Ishikawa (cell line): ENCODE measurements around the gene SIRPB1.

ENCODE experiments used
- CEBPB ChIP-seq: IDR thresholded peaks from 2 replicates; pipeline ENCODE4 v1.6.1; 2012
- CREB1 ChIP-seq: IDR thresholded peaks from 2 replicates; pipeline ENCODE4 v1.6.1; 2012; ENCODE audit warnings: low read depth
- EGR1 ChIP-seq: IDR thresholded peaks from 2 replicates; pipeline ENCODE4 v1.6.1; 2012
- MAX ChIP-seq: IDR thresholded peaks from 2 replicates; pipeline ENCODE4 v1.6.1; 2012
- NFIC ChIP-seq: IDR thresholded peaks from 2 replicates; pipeline ENCODE4 v1.6.1; 2012
- RAD21 ChIP-seq: IDR thresholded peaks from 2 replicates; pipeline ENCODE4 v1.6.1; 2012; ENCODE audit warnings: low read depth
- REST ChIP-seq: IDR thresholded peaks from 2 replicates; pipeline ENCODE4 v1.6.1; 2012; ENCODE audit warnings: low read depth, mild to moderate bottlenecking
- TAF1 ChIP-seq: IDR thresholded peaks from 2 replicates; pipeline ENCODE4 v1.6.1; 2012; ENCODE audit warnings: low read depth, mild to moderate bottlenecking
- YY1 ChIP-seq: IDR thresholded peaks from 2 replicates; pipeline ENCODE4 v1.6.1; 2012; ENCODE audit warnings: low read depth

GRCh38 chr20:1637226-1637625 is 17.4 kb upstream of the SIRPB1 start:
- TF ChIP-seq YY1, result no peak
- no peak for TF ChIP-seq CEBPB
- no peak for TF ChIP-seq MAX
- no peak for TF ChIP-seq REST
- TF ChIP-seq TAF1, result no peak
- TF ChIP-seq RAD21, result no peak
- TF ChIP-seq EGR1, result no peak
- no peak for TF ChIP-seq CREB1
- no peak for TF ChIP-seq NFIC
